Mucosa of descending colon (tissue), 3 donors: ENCODE measurements around the gene DCAF4. TPM values are rescaled to one million over a fixed set of nuclear protein-coding genes. Genes with fewer than 3 reads are reported as not detected.

Experiments used
- ATAC-seq: fragments of 200-7000 bp; cut with Tn5 transposase; one replicate; pipeline ENCODE4 v1.9.1; 2020; ENCODE audit warnings: mild to moderate bottlenecking, moderate library complexity
- DNase-seq, 3 donors: peaks; one replicate each; pipeline ENCODE4 v3.0.0-alpha.2; 2020
- H3K36me3 ChIP-seq: fragments of 200-600 bp; one replicate; pipeline ENCODE4 v1.8.0; 2021; ENCODE audit warnings: low read depth, mild to moderate bottlenecking
- H3K4me1 ChIP-seq: fragments of 200-600 bp; one replicate; pipeline ENCODE4 v1.8.0; 2021; ENCODE audit warnings: low read depth, mild to moderate bottlenecking
- H3K4me3 ChIP-seq: fragments of 200-600 bp; one replicate; pipeline ENCODE4 v1.8.0; 2021; ENCODE audit warnings: mild to moderate bottlenecking
- H3K9me3 ChIP-seq: fragments of 200-600 bp; one replicate; pipeline ENCODE4 v1.8.0; 2021; ENCODE audit warnings: mild to moderate bottlenecking
- CTCF ChIP-seq: fragments of 200-600 bp; IDR thresholded peaks from one replicate; pipeline ENCODE4 v1.8.0; 2022; ENCODE audit warnings: antibody characterized with exemption, mild to moderate bottlenecking
- intact Hi-C, 2 donors: fragments of 100-400 bp; cut with DNase I in 1 of 2; cut with micrococcal nuclease in 1 of 2; formaldehyde crosslinking; loops; one replicate each; pipeline versions ENCODE4 v1.11.0 to v1.11.1; 2022; cut with DNase I, micrococcal nuclease
- total RNA-seq, 3 donors: library from RNA; stranded (reverse); fragmentation: NEBNext Ultra II Directional in 2 of 3; extraction: Animal tissue kit (Norgen Biotek cat#: 25700) in 2 of 3; gene quantifications; one replicate each; pipeline versions ENCODE4 v1.2.1 to v1.2.4, GENCODE V29; 2021 to 2023
- donor health status: DM: no; HTN: no; CAD: no; lungs with moderate emphysema.
- donor health status: DM: no; HTN: no; CAD: no.
- donor health status: DM: no; HTN: yes; CAD: no.

The DCAF4 gene
- total RNA-seq, 3 donors from 2014 or later, result 13.9 to 27.0 (median 15.7) TPM

GRCh38 chr14:72904840-72905561 lies 21.3 kb upstream of the DCAF4 start:
- Histone ChIP-seq H3K4me3 (no peak overlapping the region), H3K36me3 (no peaks in the 10 kb centered on the region), H3K4me1 (peaks cover 11% of the 10 kb centered on the region), H3K9me3 (no peaks in the 10 kb centered on the region)
- peak in 2 of 3 donors; percentile 51 to 72 for DNase-seq
- ATAC-seq, result peak; percentile 83
- peak; percentile 84 for TF ChIP-seq CTCF
- intact Hi-C loops, result loop anchor here (2.0 to 5.0 kb wide), 2 partner anchors 388 kb away; no protein-coding TSS in a partner anchor

- no peak for TF ChIP-seq CTCF
- intact Hi-C loops, result no loop called here
- Histone ChIP-seq H3K4me1 (peaks cover 11% of the 10 kb centered on the region), H3K36me3 (no peaks in the 10 kb centered on the region), H3K9me3 (no peaks in the 10 kb centered on the region), H3K4me3 (no peak overlapping the region)
- ATAC-seq (no peak), DNase-seq (no peak)
These were observed 19.9 kb upstream of the DCAF4 start for GRCh38 chr14:72906316-72906715.

DNA sequence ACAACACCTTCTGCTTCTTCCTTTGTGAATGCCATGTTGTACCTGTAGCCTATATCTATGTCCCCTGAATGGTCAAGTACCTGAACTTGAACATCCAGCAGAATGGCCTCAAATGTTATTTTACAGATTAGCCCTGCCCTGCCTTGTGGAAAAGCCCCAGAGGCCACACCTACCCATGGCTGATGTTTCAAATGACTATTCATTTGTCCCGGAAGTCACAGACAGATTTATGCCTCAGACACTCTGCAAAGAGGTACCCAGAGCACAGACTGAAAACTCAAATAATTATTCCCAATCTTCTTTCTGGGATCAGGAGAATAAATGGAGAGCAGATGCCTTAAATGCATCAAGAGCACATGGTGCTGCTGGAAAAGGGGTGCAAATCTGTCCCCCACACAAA lies 19.4 kb upstream of the DCAF4 start:
- peak in 1 of 3 donors; percentile 53 for DNase-seq
- peak; percentile 73 for ATAC-seq
- peaks cover 11% of the 10 kb centered on the region for H3K4me1 ChIP-seq
- no peaks in the 10 kb centered on the region for H3K36me3 ChIP-seq
- TF ChIP-seq CTCF, result no peak
- intact Hi-C loops, result no loop called here
- H3K4me3 ChIP-seq, result no peak overlapping the region
- no peaks in the 10 kb centered on the region for H3K9me3 ChIP-seq

DNA sequence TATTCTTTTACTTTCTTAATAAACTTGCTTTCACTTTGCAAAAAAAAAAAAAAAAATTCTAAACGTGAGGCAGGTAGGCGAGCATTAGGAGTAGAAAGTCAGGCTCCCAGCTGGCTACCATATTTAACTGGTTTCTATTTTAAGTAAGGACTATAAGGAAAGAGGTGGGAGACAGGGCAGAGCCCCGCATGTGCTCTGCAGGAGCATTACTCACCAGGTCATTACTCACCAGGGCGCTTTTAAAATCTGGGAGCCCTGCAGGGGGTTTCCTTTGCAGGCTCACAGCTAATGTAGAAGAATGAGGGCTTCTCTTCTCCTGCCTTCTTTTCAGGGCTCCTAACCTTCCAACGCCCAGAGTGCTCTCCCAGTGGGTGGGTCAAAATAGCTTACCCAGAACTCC lies 18.4 kb upstream of the DCAF4 start:
- Histone ChIP-seq H3K4me3 (no peak overlapping the region), H3K4me1 (peaks cover 11% of the 10 kb centered on the region), H3K9me3 (no peaks in the 10 kb centered on the region), H3K36me3 (no peaks in the 10 kb centered on the region)
- DNase-seq (no peak), ATAC-seq (peak; percentile 70)
- TF ChIP-seq CTCF, result no peak
- intact Hi-C loops, result no loop called here

DNA sequence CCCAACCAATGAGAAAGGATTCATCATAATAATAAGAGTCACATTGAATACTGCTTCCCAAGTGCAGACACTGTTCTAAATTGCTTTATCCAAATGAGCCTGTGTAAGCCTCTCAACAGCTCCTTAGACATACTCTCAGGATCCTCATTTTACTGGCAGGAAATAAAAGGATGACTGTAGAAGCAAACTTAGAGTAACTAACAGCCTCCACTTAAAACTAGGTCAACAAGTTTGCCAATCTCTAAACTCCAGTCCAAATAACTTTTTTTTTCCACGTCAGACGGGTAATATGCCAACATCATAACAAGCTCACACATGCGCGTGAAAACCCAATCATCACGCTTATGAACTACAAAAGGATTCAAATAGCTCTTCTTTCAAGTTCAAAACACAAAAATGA lies 17.1 kb upstream of the DCAF4 start:
- no peak for TF ChIP-seq CTCF
- ATAC-seq, result no peak
- intact Hi-C loops, result no loop called here
- H3K36me3 ChIP-seq, result no peaks in the 10 kb centered on the region
- H3K4me1 ChIP-seq, result peaks cover 11% of the 10 kb centered on the region
- H3K9me3 ChIP-seq, result no peaks in the 10 kb centered on the region
- no peak overlapping the region for H3K4me3 ChIP-seq
- no peak for DNase-seq
